GM19193 (cell line): ENCODE measurements around the gene PARM1.

Source experiments
- POLR2A ChIP-seq: IDR thresholded peaks from 4 replicates; pipeline ENCODE4 v1.6.1; 2011; ENCODE audit not compliant: insufficient read depth, insufficient read length; ENCODE audit errors: extremely low read depth

Gene PARM1, protein sequence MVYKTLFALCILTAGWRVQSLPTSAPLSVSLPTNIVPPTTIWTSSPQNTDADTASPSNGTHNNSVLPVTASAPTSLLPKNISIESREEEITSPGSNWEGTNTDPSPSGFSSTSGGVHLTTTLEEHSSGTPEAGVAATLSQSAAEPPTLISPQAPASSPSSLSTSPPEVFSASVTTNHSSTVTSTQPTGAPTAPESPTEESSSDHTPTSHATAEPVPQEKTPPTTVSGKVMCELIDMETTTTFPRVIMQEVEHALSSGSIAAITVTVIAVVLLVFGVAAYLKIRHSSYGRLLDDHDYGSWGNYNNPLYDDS

DNA sequence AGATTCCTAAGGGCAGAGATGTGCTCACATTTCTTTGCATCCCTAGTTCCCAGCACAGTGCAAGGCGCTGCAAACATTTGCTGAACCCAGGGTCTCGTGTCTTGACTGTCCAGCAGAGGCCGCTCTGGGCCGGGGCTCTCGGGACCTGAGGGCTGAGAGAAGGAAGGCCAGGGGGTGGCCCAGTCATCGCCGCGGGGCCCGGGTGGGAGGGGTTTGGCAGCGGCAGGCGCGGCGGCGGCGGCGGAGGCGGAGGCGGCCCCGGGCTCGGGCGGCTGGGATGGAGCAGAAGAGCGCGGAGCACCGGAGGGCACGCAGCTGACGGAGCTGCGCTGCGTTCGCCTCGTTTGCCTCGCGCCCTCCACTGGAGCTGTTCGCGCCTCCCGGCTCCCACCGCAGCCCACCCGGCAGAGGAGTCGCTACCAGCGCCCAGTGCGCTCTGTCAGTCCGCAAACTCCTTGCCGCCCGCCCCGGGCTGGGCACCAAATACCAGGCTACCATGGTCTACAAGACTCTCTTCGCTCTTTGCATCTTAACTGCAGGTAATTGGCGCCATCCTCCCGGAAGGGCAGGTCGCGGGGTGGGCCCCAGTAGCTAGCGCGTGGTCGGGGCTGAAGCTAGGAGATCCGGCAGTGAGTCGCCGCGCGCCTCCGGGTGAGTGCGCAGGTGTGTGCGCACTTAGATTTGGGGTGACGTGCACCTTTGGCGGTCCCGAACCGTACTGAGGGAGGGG lies at the start of gene PARM1:
Gene PARM1, plus strand, starts transcription at position 285 of the 730 bp plus-strand sequence. Its CDS starts 212 bp downstream, at position 497.
- peak; percentile 74 for TF ChIP-seq POLR2A

DNA sequence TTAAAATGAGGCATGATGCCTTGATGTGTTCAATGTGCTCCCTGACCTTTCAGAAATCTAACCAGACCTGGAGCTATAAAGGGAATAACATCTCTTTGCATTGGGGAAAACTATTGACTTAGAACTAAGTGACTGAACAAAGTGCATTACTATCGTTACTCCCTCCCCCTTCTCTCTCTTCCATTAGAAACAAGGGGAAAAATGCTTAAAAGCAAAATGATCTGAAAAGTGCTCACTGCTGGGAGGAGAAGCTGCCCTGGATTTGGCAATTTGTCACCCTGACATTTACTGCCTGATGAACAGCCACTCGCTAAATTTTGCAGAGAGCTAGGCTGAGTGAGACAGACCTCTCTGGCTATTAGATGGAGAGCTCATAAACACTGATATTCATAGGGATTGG lies 48.6 kb upstream of the PARM1 start:
- no peak for TF ChIP-seq POLR2A

DNA sequence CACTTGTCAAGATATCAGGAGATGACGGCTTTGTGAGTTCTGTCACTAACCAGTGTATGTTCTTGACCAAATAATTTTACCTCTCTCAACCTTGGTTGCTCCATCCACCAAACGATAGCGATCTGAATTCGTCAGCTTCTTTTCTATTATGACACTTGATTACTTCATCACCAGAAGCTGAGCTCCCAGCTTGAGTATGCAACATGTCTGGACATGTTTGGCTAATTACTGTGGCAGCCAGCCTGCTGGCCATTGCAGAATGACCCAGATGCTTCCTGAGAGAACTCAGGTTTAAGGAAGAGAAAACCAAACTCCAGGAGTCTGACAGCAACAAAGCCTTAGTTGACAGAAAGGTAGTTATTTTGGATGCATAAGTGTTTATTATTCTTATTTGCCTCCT lies 46.4 kb upstream of the PARM1 start:
- TF ChIP-seq POLR2A: no peak

DNA sequence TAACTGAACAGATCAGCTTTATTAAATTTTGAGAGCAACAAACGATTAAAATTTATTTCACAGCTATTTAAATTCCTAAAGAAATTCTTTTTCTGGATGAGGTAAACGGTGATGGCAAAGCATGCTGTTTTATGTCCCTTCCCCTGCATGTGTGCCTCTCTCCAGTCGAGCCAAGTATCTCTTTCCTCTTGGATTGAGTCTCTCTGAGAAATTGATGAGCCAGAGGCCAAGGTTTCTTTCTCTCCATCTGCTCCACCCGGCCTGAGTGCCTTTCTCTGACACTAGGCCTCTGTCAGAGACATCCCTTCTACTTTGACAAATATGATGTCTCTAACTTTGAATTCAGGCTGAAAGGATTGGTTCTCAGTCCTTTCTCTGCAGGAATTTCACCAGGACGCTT lies 42.6 kb upstream of the PARM1 start:
- no peak for TF ChIP-seq POLR2A

GRCh38 chr4:74891037-74891436 lies 41.9 kb upstream of the PARM1 start:
- no peak for TF ChIP-seq POLR2A

GRCh38 chr4:74893171-74893570 lies 39.7 kb upstream of the PARM1 start:
- TF ChIP-seq POLR2A: no peak

DNA sequence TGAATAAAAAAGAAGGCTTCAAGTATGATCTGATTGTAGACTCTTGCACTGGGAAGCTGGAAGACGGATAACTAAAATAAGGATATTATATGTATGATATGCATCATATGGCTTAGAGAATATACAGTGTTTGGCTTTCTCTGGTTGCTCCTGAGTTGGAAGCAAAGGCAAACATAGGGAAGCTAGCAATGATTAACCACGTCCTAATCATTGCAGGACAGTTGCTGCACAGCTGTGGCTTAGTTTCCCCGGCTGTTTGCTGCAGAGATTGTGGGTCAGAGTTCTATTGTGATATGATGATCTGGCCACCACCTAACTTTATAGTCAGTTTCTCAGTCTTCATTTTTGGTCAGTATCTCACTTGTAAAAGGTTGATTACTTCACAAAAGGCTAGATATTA lies 36.3 kb upstream of the PARM1 start:
- TF ChIP-seq POLR2A: no peak

- TF ChIP-seq POLR2A: no peak
These were observed 35.5 kb upstream of the PARM1 start for GRCh38 chr4:74897386-74897785.

- no peak for TF ChIP-seq POLR2A
These were observed 32.1 kb upstream of the PARM1 start for GRCh38 chr4:74900862-74901261.

- TF ChIP-seq POLR2A: no peak
These were observed 28.3 kb upstream of the PARM1 start for GRCh38 chr4:74904509-74905065.

GRCh38 chr4:74906771-74907170 lies 26.1 kb upstream of the PARM1 start:
- TF ChIP-seq POLR2A: no peak

- no peak for TF ChIP-seq POLR2A
These were observed 13.1 kb upstream of the PARM1 start for GRCh38 chr4:74919783-74920182.

DNA sequence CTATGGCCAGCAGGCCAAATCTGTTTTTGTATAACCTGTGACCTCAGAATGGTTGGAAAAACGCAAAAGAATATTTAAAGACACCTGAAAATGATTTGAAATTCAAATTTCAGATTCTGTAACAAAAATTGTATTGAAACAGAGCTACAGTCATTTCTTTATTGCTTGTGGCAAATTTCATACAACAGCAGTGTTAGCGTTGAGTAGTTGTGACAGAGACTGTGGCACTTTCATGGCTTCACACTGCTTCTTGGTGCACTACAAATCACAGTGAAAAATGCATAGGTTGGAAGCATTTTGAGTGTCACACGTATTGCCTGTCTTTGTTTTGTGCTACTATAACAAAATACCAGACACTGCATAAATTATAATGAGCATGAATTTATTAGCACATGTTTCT lies 12.2 kb upstream of the PARM1 start:
- no peak for TF ChIP-seq POLR2A

DNA sequence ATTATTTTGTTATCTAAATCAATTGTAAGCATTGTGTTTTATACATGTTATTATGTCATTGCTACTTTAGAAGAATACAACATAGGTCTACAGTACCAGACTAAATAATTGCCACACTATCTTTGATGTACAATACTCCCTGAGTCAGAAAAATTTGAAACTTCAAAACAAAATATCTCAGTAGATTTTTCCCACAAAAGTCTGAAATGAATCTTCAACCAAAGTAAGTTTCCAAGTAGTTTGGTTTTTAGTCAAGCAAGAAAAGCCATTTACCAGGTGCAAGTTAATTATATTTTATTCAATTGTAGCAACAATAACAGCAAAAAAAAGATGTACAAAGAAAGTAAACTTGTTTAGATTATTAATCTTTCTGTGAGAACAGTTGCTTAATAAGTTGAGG lies 11.4 kb upstream of the PARM1 start:
- no peak for TF ChIP-seq POLR2A

DNA sequence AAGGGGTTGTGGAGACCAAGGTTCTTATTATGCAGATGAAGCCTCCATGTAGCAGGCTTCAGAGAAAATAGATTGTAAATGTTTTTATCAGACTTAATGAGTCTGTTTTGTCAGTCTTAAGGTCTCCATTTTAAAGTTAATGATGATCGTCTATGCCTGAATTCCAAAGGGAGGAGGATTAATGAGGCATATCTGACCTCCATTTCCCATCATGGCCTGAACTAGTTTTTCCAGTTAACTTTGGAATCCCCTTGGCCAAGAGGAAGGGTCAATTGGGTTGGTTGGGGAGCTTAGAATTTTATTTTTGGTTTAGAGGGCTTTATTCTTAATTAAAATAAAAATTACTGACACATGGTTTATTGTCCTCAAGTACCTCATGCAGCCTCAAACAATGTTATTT lies 6.9 kb upstream of the PARM1 start:
- no peak for TF ChIP-seq POLR2A

DNA sequence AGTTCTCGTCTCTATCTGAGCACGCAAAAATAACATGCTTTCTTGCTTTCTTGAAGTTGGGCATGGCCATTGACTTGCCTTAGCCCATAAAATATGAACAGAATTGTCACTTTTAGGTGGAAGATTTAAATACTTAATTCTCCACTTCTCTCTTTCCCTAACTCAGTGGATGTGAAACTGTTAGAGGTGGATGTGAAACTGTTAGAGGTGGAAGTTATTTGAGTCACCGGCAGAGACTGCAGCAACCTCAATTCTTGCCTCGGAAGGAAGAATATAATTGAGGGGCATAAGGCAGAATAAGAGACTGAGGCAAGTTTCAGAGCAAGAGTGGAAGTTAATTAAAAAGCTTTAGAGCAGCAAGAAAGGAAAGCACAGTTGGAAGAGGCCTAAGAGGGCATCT lies 2.8 kb upstream of the PARM1 start:
- TF ChIP-seq POLR2A: no peak
